Spleen (tissue), 11 donors: ENCODE data around the gene ABHD12. TPM values are rescaled to one million over a fixed set of nuclear protein-coding genes. Genes with fewer than 3 reads are reported as not detected.

ENCODE experiments used
- DNase-seq: peaks from one replicate; pipeline ENCODE4 v3.0.0-alpha.2; 2020
- H3K27ac ChIP-seq, 8 donors: fragments of 200-600 bp; sonication (generic) in 7 of 8; 1 replicate in 4 of 8; 2 replicates in 4 of 8; pipeline versions ENCODE4 v1.5.0 to v1.8.0; 2016 to 2021; ENCODE audit warnings: inconsistent platforms in 4 of 8, mild to moderate bottlenecking in 4 of 8, moderate library complexity in 1 of 8
- H3K27me3 ChIP-seq, 7 donors: fragments of 200-600 bp; sonication (generic) in 6 of 7; replicated peaks in 1 of 7; 1 replicate in 4 of 7; 2 replicates in 3 of 7; pipeline versions ENCODE4 v1.5.0 to v1.8.0; 2016 to 2021; ENCODE audit warnings: inconsistent platforms in 3 of 7, mild to moderate bottlenecking in 1 of 7
- H3K36me3 ChIP-seq, 6 donors: fragments of 200-600 bp; sonication (generic) in 5 of 6; 1 replicate in 4 of 6; 2 replicates in 2 of 6; pipeline versions ENCODE4 v1.5.0 to v1.8.0; 2016 to 2021; ENCODE audit warnings: inconsistent platforms in 2 of 6
- H3K4me1 ChIP-seq, 6 donors: fragments of 200-600 bp; sonication (generic) in 5 of 6; 1 replicate in 3 of 6; 2 replicates in 3 of 6; pipeline versions ENCODE4 v1.5.0 to v1.8.0; 2016 to 2021; ENCODE audit warnings: inconsistent platforms in 3 of 6
- H3K4me3 ChIP-seq, 8 donors: fragments of 200-600 bp; sonication (generic) in 7 of 8; 1 replicate in 4 of 8; 2 replicates in 4 of 8; pipeline versions ENCODE4 v1.5.0 to v1.8.0; 2016 to 2021; ENCODE audit warnings: inconsistent platforms in 4 of 8, mild to moderate bottlenecking in 4 of 8, moderate library complexity in 2 of 8
- H3K9me3 ChIP-seq, 8 donors: fragments of 200-600 bp; sonication (generic) in 7 of 8; 1 replicate in 4 of 8; 2 replicates in 4 of 8; pipeline versions ENCODE4 v1.5.0 to v1.8.0; 2016 to 2021; ENCODE audit warnings: inconsistent platforms in 4 of 8
- POLR2A ChIP-seq, 3 donors: fragments of 450-650 bp; IDR thresholded peaks; one replicate each; pipeline ENCODE4 v1.5.1; 2017; ENCODE audit warnings: antibody characterized with exemption in 3 of 3, mild to moderate bottlenecking in 1 of 3
- POLR2AphosphoS5 ChIP-seq, 3 donors: sonication (generic); formaldehyde crosslinking; IDR thresholded peaks; one replicate each; pipeline ENCODE4 v1.5.1; 2017; ENCODE audit warnings: antibody characterized with exemption in 3 of 3
- WGBS, 5 donors: extraction: QIAGEN DNeasy Blood & Tissue Kit in 3 of 5; methylation state at CpG; one replicate each; pipeline versions ENCODE4 v1.1.5 to v1.1.7; 2013 to 2018; 5-methylcytosine and 5-hydroxymethylcytosine counted together
- intact Hi-C: fragments of 100-400 bp; cut with DNase I; formaldehyde crosslinking; loops from one replicate; pipeline ENCODE4 v1.15.0; 2023; ENCODE audit warnings: low total_unique reads
- polyA plus RNA-seq, 3 donors: library from polyadenylated mRNA; stranded (reverse); fragments of 200-250 nt; gene quantifications; one replicate each; pipeline ENCODE4 v1.2.1, GENCODE V29; 2013
- total RNA-seq, 7 donors: library from RNA; depleted of rRNA in 3 of 7; stranded (reverse); fragments of >200 nt in 3 of 7; fragmentation: NEBNext Ultra II Directional in 4 of 7; extraction: Animal tissue kit (Norgen Biotek cat#: 25700) in 4 of 7; gene quantifications; one replicate each; pipeline versions ENCODE4 v1.1.0 to v1.2.1, GENCODE V29; 2016 to 2021
- TF ChIP-seq, protein P1 (sequence below), 11 experiments: fragments of 200-600 bp in 7 of 11; fragments of 450-650 bp in 4 of 11; sonication (generic) in 4 of 11; IDR thresholded peaks in 8 of 11; conservative IDR thresholded peaks in 3 of 11; 1 replicate in 7 of 11; 2 replicates in 4 of 11; pipeline versions ENCODE4 v1.4.0 to v1.8.0; 2016 to 2021; ENCODE audit warnings: antibody characterized with exemption in 11 of 11, inconsistent platforms in 4 of 11, mild to moderate bottlenecking in 1 of 11
- donor health status: healthy with polysubstance abuse.
- donor health status: DM: no; HTN: no; CAD: no; lungs with moderate emphysema.
- donor health status: DM: no; HTN: no; CAD: no.
- donor health status: Bipolar disorder and iron deficiency.
- donor health status: healthy.
- donor health status: DM: no; HTN: no; CAD: no.
- donor health status: DM: yes; HTN: yes; CAD: no.

The ABHD12 gene
- total and polyA plus RNA-seq, 10 donors = 16.1 to 36.9 (median 25.3) TPM

DNA sequence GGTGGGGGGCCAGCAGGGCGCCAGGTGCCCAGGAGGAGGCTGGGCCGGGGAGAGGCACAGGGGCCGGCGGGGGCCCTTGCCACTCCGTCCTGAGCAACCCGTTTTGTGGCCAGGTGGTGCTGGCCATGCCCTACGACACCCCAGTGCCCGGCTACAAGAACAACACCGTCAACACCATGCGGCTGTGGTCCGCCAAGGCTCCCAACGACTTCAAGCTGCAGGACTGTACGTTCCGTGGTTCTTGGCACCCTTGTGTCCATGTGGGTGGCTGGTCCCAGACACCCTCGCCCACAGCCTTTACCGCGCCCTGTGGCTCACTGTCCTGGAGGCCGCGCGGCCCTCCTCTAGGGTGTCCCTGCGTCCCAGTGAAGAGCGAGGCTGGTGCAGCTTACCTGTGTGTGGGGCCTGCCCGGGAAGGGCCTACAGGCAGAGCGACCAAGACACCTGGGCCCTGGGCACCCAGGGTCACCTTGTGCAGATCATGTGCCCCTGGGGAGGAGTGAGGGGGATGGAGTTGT, 114.0 kb downstream of the ABHD12 start:
- Histone ChIP-seq H3K9me3 (no peaks in the 10 kb centered on the region), H3K27me3 (no peaks in the 10 kb centered on the region), H3K27ac (no peak overlapping the region), H3K4me1 (peaks cover 0 to 19% (median 7%) of the 10 kb centered on the region in 6 donors), H3K4me3 (no peak overlapping the region), H3K36me3 (peaks cover 0 to 100% (median 83%) of the 10 kb centered on the region in 6 donors)
- WGBS, 5 donors = 90 to 99% (median 94%) methylated on average over 19 to 24 of the region's 24 CpGs
- DNase-seq = peak; percentile 70
- TF ChIP-seq POLR2A (IDR thresholded peaks at IDR 0.05) (no peak), POLR2AphosphoS5 (IDR thresholded peaks at IDR 0.05) (no peak)
- TF ChIP-seq, protein P1, sequence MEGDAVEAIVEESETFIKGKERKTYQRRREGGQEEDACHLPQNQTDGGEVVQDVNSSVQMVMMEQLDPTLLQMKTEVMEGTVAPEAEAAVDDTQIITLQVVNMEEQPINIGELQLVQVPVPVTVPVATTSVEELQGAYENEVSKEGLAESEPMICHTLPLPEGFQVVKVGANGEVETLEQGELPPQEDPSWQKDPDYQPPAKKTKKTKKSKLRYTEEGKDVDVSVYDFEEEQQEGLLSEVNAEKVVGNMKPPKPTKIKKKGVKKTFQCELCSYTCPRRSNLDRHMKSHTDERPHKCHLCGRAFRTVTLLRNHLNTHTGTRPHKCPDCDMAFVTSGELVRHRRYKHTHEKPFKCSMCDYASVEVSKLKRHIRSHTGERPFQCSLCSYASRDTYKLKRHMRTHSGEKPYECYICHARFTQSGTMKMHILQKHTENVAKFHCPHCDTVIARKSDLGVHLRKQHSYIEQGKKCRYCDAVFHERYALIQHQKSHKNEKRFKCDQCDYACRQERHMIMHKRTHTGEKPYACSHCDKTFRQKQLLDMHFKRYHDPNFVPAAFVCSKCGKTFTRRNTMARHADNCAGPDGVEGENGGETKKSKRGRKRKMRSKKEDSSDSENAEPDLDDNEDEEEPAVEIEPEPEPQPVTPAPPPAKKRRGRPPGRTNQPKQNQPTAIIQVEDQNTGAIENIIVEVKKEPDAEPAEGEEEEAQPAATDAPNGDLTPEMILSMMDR (IDR thresholded peaks at IDR 0.05 in 8 of 11, conservative IDR thresholded peaks at IDR 0.05 in 3 of 11) = no peak
- intact Hi-C loops = no loop called here

DNA sequence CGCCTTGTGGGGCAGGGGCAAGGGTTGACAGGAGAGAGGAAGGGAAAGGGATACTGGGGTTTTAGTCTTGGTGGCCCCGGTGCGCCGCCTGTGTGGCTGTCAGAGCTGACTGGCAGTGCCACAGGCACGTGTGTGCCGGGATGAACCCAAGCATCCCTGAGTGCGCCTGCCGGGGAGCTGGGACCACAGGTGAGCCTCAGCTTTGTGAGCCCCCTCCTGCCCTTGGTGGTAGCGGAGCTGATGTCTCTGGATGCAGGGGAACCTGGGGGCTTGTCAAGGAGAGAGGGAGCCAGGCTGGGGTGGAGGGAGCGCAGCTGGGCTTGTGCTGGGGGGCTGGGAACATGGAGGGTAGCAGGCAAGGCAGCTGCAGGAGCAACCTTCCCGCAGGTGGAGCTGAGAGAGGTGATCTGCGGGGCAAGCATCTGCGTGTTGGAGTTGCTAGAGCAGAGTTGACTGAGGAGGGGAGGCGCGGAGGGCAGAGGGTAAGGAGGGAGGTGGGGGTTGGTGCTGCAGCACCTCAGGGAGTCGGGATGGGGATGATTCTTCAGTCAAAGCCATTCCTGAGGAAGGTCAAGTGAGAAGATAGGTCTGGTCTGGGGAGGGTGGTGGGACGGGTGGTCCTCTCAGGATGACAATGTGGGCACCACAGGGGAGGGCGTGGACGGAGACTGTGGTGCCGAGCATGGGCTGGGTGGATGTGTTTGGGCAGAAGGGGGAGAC, 114.7 kb downstream of the ABHD12 start:
- Histone ChIP-seq H3K27ac (no peak overlapping the region), H3K27me3 (no peaks in the 10 kb centered on the region), H3K36me3 (peaks cover 0 to 100% (median 83%) of the 10 kb centered on the region in 6 donors), H3K4me1 (peaks cover 0 to 13% (median 4%) of the 10 kb centered on the region in 6 donors), H3K9me3 (no peaks in the 10 kb centered on the region), H3K4me3 (no peak overlapping the region)
- TF ChIP-seq POLR2A (IDR thresholded peaks at IDR 0.05) = no peak
- TF ChIP-seq, protein P1 (IDR thresholded peaks at IDR 0.05 in 8 of 11, conservative IDR thresholded peaks at IDR 0.05 in 3 of 11) = no peak
- no peak for TF ChIP-seq POLR2AphosphoS5 (IDR thresholded peaks at IDR 0.05)
- DNase-seq = peak; percentile 74
- intact Hi-C loops = no loop called here
- 94 to 98% (median 96%) methylated on average over 17 to 20 of the region's 20 CpGs for WGBS, 5 donors

DNA sequence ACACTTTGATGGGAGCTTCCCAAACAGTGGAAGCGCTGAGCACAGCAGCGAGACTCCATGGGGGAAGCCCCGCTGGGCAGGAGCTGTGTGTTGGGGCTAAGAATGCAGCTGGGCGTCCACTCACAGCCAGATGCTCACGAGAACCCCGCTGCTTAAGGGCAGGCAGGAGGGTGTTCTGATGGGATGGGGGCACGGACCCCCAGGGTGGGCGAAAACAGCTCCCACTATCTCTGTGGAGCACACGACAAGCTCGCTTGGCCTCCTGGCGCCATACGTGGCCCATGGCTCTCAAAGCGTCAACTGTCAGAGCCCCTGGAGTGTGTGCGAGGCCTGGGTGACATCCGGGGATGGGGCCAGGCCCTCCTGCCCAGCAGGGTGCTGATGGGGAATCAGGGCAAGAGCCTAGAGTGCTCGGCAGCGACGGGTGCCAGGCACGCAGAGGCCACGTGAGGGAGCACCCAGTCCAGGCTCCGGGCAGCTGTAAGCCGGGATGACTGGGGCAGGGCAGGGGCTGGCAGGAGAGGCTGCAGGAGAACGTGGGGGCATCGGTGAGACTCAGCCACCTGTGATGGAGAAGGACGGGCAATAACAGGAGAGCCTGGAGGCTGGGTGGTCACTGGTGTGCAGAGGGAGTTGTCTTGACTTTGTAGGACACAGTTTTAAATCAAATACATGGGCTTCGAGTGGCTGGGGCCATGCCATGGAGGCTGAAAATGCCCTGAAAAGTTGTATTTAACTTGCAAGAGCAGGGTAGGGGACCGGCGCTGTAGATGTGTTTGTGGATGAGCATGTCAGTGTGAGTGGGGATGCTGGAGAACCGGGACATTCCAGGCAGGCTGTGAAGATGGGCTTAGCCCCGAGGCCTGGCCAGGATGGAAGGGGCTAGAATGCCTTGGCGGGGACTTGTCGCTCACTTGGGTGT, 115.5 kb downstream of the ABHD12 start:
- Histone ChIP-seq H3K27ac (no peak overlapping the region), H3K27me3 (no peaks in the 10 kb centered on the region), H3K4me1 (peaks cover 0 to 5% (median 0%) of the 10 kb centered on the region in 6 donors), H3K4me3 (no peak overlapping the region), H3K9me3 (no peaks in the 10 kb centered on the region), H3K36me3 (peaks cover 0 to 100% (median 83%) of the 10 kb centered on the region in 6 donors)
- TF ChIP-seq, protein P1 (IDR thresholded peaks at IDR 0.05 in 8 of 11, conservative IDR thresholded peaks at IDR 0.05 in 3 of 11) = no peak
- TF ChIP-seq POLR2AphosphoS5 (IDR thresholded peaks at IDR 0.05) = peak in 1 of 3 donors; percentile 20
- no peak for TF ChIP-seq POLR2A (IDR thresholded peaks at IDR 0.05)
- DNase-seq = peak; percentile 74
- intact Hi-C loops = no loop called here
- 92 to 96% (median 93%) methylated on average over 23 to 32 of the region's 32 CpGs for WGBS, 5 donors
